GM12878 (cell line): ENCODE results near the gene KLC3. TPM values are rescaled to one million over a fixed set of nuclear protein-coding genes. Genes with fewer than 3 reads are reported as not detected.

Source experiments
- ATAC-seq: fragments of 200-7000 bp; cut with Tn5 transposase; 3 replicates; pipeline ENCODE4 v1.9.1; 2020; ENCODE audit warnings: mild to moderate bottlenecking, moderate library complexity
- BruUV-seq: library from RNA; stranded (reverse); fragments of 400-500 nt; replicated peaks from 2 replicates; lab custom pipeline; 2021; lab: Mats Ljungman, UMichigan
- CTCF ChIA-PET: fragments of 300-600 bp; sonication (Branson Sonifier 250); formaldehyde crosslinking; extraction: SDS; loops from one replicate; lab custom pipeline; 2021; ENCODE audit warnings: inconsistent platforms; lab: Yijun Ruan, JAX
- POLR2A ChIA-PET: fragments of 350-600 bp; formaldehyde crosslinking; extraction: SDS; loops from one replicate; lab custom pipeline; 2021; ENCODE audit warnings: inconsistent platforms; lab: Charles Lee
- RAD21 ChIA-PET: fragments of 300-600 bp; sonication (Branson Sonifier 250); formaldehyde crosslinking; loops from one replicate; lab custom pipeline; 2023; ENCODE audit warnings: antibody characterized with exemption; ENCODE audit not compliant: unreplicated experiment; lab: Charles Lee
- SMC1A ChIA-PET: fragments of 300-600 bp; sonication (Branson Sonifier 250); formaldehyde crosslinking; loops from one replicate; lab custom pipeline; 2023; ENCODE audit not compliant: unreplicated experiment, uncharacterized antibody; lab: Charles Lee
- DNase-seq: peaks from one replicate; pipeline ENCODE4 v3.0.0-alpha.2; 2011; ENCODE audit warnings: low read depth, low spot score
- FAIRE-seq: peaks from 3 replicates; lab custom pipeline; 2011; peaks lifted over from hg19 to GRCh38; lab: Jason Lieb, UNC
- H2AFZ ChIP-seq: 2 replicates; pipeline ENCODE4 v1.6.0; 2011; ENCODE audit warnings: low read depth, low read length, control low read depth; ENCODE audit not compliant: control insufficient read depth
- H3K27ac ChIP-seq: 2 replicates; pipeline ENCODE4 v1.5.1; 2011; ENCODE audit warnings: control low read depth; ENCODE audit not compliant: control insufficient read depth, insufficient read depth
- H3K27me3 ChIP-seq, 2 experiments: replicated peaks in 1 of 2; 2 replicates each; pipeline versions ENCODE4 v1.6.0 to v1.6.1; 2011; ENCODE audit warnings: low read length in 1 of 2; ENCODE audit not compliant: control insufficient read depth in 2 of 2, insufficient read depth in 2 of 2
- H3K36me3 ChIP-seq, 2 experiments: 2 replicates each; pipeline ENCODE4 v1.5.1; 2011; ENCODE audit warnings: low read length in 1 of 2; ENCODE audit not compliant: control insufficient read depth in 2 of 2, insufficient read depth in 2 of 2
- H3K4me1 ChIP-seq: 2 replicates; pipeline ENCODE4 v1.6.1; 2011; ENCODE audit warnings: mild to moderate bottlenecking, low read length, moderate library complexity, mixed read lengths; ENCODE audit not compliant: control insufficient read depth, insufficient read depth
- H3K4me2 ChIP-seq: 2 replicates; pipeline ENCODE4 v1.6.0; 2011; ENCODE audit warnings: control low read depth; ENCODE audit not compliant: control insufficient read depth, insufficient read depth
- H3K4me3 ChIP-seq: fragments of 200-600 bp; sonication (generic); 2 replicates; pipeline ENCODE4 v1.5.1; 2016
- H3K79me2 ChIP-seq: 2 replicates; pipeline ENCODE4 v1.6.0; 2011; ENCODE audit warnings: low read length; ENCODE audit not compliant: control insufficient read depth, insufficient read depth
- H3K9ac ChIP-seq: 2 replicates; pipeline ENCODE4 v1.8.0; 2011; ENCODE audit warnings: low read length, control low read depth, mixed read lengths; ENCODE audit not compliant: control insufficient read depth, insufficient read depth
- H3K9me3 ChIP-seq: replicated peaks from 3 replicates; pipeline ENCODE4 v1.5.1; 2011; ENCODE audit warnings: mild to moderate bottlenecking, low read length; ENCODE audit not compliant: control insufficient read depth, insufficient read depth
- H4K20me1 ChIP-seq: 2 replicates; pipeline ENCODE4 v1.6.0; 2011; ENCODE audit not compliant: control insufficient read depth, insufficient read depth
- IKZF2 ChIP-seq, 2 experiments: fragments of 450-650 bp; IDR thresholded peaks; 2 replicates each; pipeline ENCODE4 v1.6.1; 2017; ENCODE audit warnings: mild to moderate bottlenecking in 2 of 2, moderate library complexity in 2 of 2
- JUNB ChIP-seq: IDR thresholded peaks from 2 replicates; pipeline ENCODE4 v1.6.1; 2016; ENCODE audit warnings: antibody characterized with exemption, mild to moderate bottlenecking
- MXI1 ChIP-seq: fragments of 150-350 bp; IDR thresholded peaks from 2 replicates; pipeline ENCODE4 v1.6.1; 2011; ENCODE audit warnings: low read depth, mild to moderate bottlenecking, inconsistent platforms, low read length, improper control_type of control experiment
- SIN3A ChIP-seq: IDR thresholded peaks from 2 replicates; pipeline ENCODE4 v1.6.1; 2012; ENCODE audit warnings: low read depth, low read length, improper control_type of control experiment
- YY1 ChIP-seq: IDR thresholded peaks from 2 replicates; pipeline ENCODE4 v1.6.1; 2011; ENCODE audit warnings: low read depth, mild to moderate bottlenecking, low read length
- WGBS: methylation state at CpG from one replicate; pipeline ENCODE4 v1.1.6; 2016; ENCODE audit warnings: low lambda C conversion rate; ENCODE audit not compliant: insufficient replicate concordance, insufficient coverage; ENCODE audit errors: missing lambda C conversion rate; 5-methylcytosine and 5-hydroxymethylcytosine counted together
- in situ Hi-C: fragments of 300-500 bp; cut with MboI; formaldehyde crosslinking; loops from 9 replicates; pipeline ENCODE4 v1.14.3; 2018; ENCODE audit warnings: mixed read lengths
- intact Hi-C: fragments of 100-400 bp; cut with micrococcal nuclease; formaldehyde crosslinking; loops from one replicate; pipeline ENCODE4 v1.14.2; 2022; ENCODE audit not compliant: unreplicated experiment
- polyA plus RNA-seq, 11 experiments: library from polyadenylated mRNA; depleted of rRNA in 4 of 11; unstranded in 6 of 11; stranded (reverse) in 5 of 11; fragments of >200 nt; fragmentation: Nextera tagmentation in 4 of 11; fragmentation: Illumina TruSeq in 1 of 11; extraction: Ambion mirVana in 4 of 11; extraction: Trizol in 1 of 11; gene quantifications; 1 replicate in 1 of 11; 2 replicates in 10 of 11; pipeline versions ENCODE4 v1.2.1 to v1.2.3, GENCODE V29; 2011 to 2016; ENCODE audit warnings: inconsistent platforms in 2 of 11, missing spikeins in 2 of 11, low read depth in 1 of 11
- total RNA-seq, 4 experiments: library from RNA; depleted of rRNA in 3 of 4; stranded (reverse); fragments of >200 nt in 3 of 4; fragmentation: Illumina TruSeq in 1 of 4; extraction: Trizol in 1 of 4; gene quantifications; 2 replicates each; pipeline versions ENCODE4 v1.2.1 to v1.2.3, GENCODE V29; 2013 to 2021
- TF ChIP-seq, protein P1 (sequence below): fragments of 450-650 bp; IDR thresholded peaks from 2 replicates; pipeline ENCODE4 v1.6.1; 2017; ENCODE audit warnings: mild to moderate bottlenecking, moderate library complexity
- TF ChIP-seq, protein P2 (sequence below): fragments of 450-650 bp; IDR thresholded peaks from 2 replicates; pipeline ENCODE4 v1.6.1; 2017; ENCODE audit warnings: low read depth, mild to moderate bottlenecking, moderate library complexity

KLC3 gene
- total and polyA plus RNA-seq, 10 of the 15 experiments (the other 5 are each of a cell fraction or from before 2014, with no cell fraction given): 0.03 to 0.38 (median 0.28) TPM; not detected in 5

DNA sequence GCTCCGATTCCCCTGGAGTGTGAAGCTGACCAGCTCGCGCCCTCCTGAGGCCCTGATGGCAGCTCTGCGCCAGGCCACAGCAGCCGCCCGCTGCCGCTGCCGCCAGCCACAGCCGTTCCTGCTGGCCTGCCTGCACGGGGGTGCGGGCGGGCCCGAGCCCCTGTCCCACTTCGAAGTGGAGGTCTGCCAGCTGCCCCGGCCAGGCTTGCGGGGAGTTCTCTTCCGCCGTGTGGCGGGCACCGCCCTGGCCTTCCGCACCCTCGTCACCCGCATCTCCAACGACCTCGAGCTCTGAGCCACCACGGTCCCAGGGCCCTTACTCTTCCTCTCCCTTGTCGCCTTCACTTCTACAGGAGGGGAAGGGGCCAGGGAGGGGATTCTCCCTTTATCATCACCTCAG is 38.1 kb upstream of the KLC3 start:
- 92% methylated on average over 26 of the region's 27 CpGs for WGBS
- CTCF ChIA-PET: no interaction called here
- no TSS peak for BruUV-seq
- FAIRE-seq (no peak), ATAC-seq (no peak), DNase-seq (no peak)
- Histone ChIP-seq H3K9ac (no peak overlapping the region), H3K9me3 (no peaks in the 10 kb centered on the region; the same call in 2 of the 3 replicates), H3K4me1 (no peaks in the 10 kb centered on the region), H4K20me1 (no peaks in the 10 kb centered on the region), H3K4me3 (no peak overlapping the region), H2AFZ (no peak overlapping the region), H3K4me2 (no peak overlapping the region), H3K36me3 (no peaks in the 10 kb centered on the region; a peak in 1 of 4 replicates), H3K79me2 (no peaks in the 10 kb centered on the region), H3K27me3 (no peaks in the 10 kb centered on the region), H3K27ac (no peak overlapping the region)
- SMC1A ChIA-PET: no interaction called here
- RAD21 ChIA-PET: no interaction called here
- POLR2A ChIA-PET: no interaction called here
- TF ChIP-seq, protein P1, sequence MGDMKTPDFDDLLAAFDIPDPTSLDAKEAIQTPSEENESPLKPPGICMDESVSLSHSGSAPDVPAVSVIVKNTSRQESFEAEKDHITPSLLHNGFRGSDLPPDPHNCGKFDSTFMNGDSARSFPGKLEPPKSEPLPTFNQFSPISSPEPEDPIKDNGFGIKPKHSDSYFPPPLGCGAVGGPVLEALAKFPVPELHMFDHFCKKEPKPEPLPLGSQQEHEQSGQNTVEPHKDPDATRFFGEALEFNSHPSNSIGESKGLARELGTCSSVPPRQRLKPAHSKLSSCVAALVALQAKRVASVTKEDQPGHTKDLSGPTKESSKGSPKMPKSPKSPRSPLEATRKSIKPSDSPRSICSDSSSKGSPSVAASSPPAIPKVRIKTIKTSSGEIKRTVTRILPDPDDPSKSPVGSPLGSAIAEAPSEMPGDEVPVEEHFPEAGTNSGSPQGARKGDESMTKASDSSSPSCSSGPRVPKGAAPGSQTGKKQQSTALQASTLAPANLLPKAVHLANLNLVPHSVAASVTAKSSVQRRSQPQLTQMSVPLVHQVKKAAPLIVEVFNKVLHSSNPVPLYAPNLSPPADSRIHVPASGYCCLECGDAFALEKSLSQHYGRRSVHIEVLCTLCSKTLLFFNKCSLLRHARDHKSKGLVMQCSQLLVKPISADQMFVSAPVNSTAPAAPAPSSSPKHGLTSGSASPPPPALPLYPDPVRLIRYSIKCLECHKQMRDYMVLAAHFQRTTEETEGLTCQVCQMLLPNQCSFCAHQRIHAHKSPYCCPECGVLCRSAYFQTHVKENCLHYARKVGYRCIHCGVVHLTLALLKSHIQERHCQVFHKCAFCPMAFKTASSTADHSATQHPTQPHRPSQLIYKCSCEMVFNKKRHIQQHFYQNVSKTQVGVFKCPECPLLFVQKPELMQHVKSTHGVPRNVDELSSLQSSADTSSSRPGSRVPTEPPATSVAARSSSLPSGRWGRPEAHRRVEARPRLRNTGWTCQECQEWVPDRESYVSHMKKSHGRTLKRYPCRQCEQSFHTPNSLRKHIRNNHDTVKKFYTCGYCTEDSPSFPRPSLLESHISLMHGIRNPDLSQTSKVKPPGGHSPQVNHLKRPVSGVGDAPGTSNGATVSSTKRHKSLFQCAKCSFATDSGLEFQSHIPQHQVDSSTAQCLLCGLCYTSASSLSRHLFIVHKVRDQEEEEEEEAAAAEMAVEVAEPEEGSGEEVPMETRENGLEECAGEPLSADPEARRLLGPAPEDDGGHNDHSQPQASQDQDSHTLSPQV: no peak
- TF ChIP-seq, protein P2, sequence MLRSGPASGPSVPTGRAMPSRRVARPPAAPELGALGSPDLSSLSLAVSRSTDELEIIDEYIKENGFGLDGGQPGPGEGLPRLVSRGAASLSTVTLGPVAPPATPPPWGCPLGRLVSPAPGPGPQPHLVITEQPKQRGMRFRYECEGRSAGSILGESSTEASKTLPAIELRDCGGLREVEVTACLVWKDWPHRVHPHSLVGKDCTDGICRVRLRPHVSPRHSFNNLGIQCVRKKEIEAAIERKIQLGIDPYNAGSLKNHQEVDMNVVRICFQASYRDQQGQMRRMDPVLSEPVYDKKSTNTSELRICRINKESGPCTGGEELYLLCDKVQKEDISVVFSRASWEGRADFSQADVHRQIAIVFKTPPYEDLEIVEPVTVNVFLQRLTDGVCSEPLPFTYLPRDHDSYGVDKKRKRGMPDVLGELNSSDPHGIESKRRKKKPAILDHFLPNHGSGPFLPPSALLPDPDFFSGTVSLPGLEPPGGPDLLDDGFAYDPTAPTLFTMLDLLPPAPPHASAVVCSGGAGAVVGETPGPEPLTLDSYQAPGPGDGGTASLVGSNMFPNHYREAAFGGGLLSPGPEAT: no peak
- no peak for TF ChIP-seq YY1
- TF ChIP-seq MXI1: no peak
- no peak for TF ChIP-seq JUNB
- no peak for TF ChIP-seq IKZF2 (IDR thresholded peaks at IDR 0.05)
- no peak for TF ChIP-seq SIN3A
- in situ Hi-C loops: no loop called here
- intact Hi-C loops: no loop called here
